PFSK-1 (cell line): ENCODE results near the gene CCDC112.

Experiments used
- FOXP2 ChIP-seq: optimal IDR thresholded peaks from 2 replicates; pipeline ENCODE3; 2011; ENCODE audit warnings: borderline replicate concordance, control low read depth, inconsistent platforms; ENCODE audit not compliant: insufficient read depth; ENCODE audit errors: extremely low read length, extremely low read depth
- POLR2AphosphoS5 ChIP-seq: IDR thresholded peaks from 2 replicates; pipeline ENCODE4 v1.6.1; 2012; ENCODE audit warnings: low read depth, mild to moderate bottlenecking, control low read depth, low read length, moderate library complexity
- REST ChIP-seq, 2 experiments: IDR thresholded peaks; 2 replicates each; pipeline versions ENCODE4 v1.6.1 to v1.8.0; 2011 to 2012; ENCODE audit warnings: low read depth in 2 of 2, low read length in 2 of 2, control low read depth in 1 of 2, inconsistent platforms in 1 of 2, mild to moderate bottlenecking in 1 of 2, moderate library complexity in 1 of 2; ENCODE audit not compliant: insufficient read depth in 1 of 2
- SIN3A ChIP-seq: IDR thresholded peaks from 2 replicates; pipeline ENCODE4 v1.6.1; 2012; ENCODE audit warnings: mild to moderate bottlenecking, low read length, moderate library complexity, borderline replicate concordance; ENCODE audit not compliant: insufficient read depth
- TAF1 ChIP-seq: IDR thresholded peaks from 2 replicates; pipeline ENCODE4 v1.6.1; 2012; ENCODE audit warnings: low read length, control low read depth, borderline replicate concordance; ENCODE audit not compliant: insufficient read depth

CCDC112 gene

GRCh38 chr5:115243412-115243811, 53.0 kb downstream of the CCDC112 start:
- TF ChIP-seq FOXP2 (no peak), REST (IDR thresholded peaks at IDR 0.05; ENCODE audit: insufficient read depth in 1 of 2, low read depth in 2 of 2, low read length in 2 of 2) (no peak), POLR2AphosphoS5 (no peak), SIN3A (no peak), TAF1 (no peak)

GRCh38 chr5:115241881-115242642, 54.4 kb downstream of the CCDC112 start:
- TF ChIP-seq TAF1: no peak
- no peak for TF ChIP-seq REST (IDR thresholded peaks at IDR 0.05; ENCODE audit: insufficient read depth in 1 of 2, low read depth in 2 of 2, low read length in 2 of 2)
- no peak for TF ChIP-seq SIN3A
- TF ChIP-seq FOXP2: no peak

- TF ChIP-seq POLR2AphosphoS5 (no peak), SIN3A (no peak), TAF1 (no peak), REST (IDR thresholded peaks at IDR 0.05; ENCODE audit: insufficient read depth in 1 of 2, low read depth in 2 of 2, low read length in 2 of 2) (no peak), FOXP2 (no peak)
Observed at GRCh38 chr5:115237066-115237465, 59.4 kb downstream of the CCDC112 start.

- no peak for TF ChIP-seq FOXP2
- TF ChIP-seq REST (IDR thresholded peaks at IDR 0.05; ENCODE audit: insufficient read depth in 1 of 2, low read depth in 2 of 2, low read length in 2 of 2): no peak
- TF ChIP-seq POLR2AphosphoS5: no peak
Observed at GRCh38 chr5:115236599-115236998, 59.9 kb downstream of the CCDC112 start.

- TF ChIP-seq TAF1 (no peak), POLR2AphosphoS5 (no peak), FOXP2 (no peak), SIN3A (no peak), REST (IDR thresholded peaks at IDR 0.05; ENCODE audit: insufficient read depth in 1 of 2, low read depth in 2 of 2, low read length in 2 of 2) (no peak)
Observed at GRCh38 chr5:115231598-115231997, 64.9 kb downstream of the CCDC112 start.
